H7 (cell line): ENCODE results near the gene BABAM1. TPM values are rescaled to one million over a fixed set of nuclear protein-coding genes. Genes with fewer than 3 reads are reported as not detected.

Experiments used
- DNase-seq: peaks from one replicate; pipeline ENCODE4 v3.0.0; 2012
- H3K27me3 ChIP-seq: 2 replicates; pipeline ENCODE4 v1.6.0; 2011; ENCODE audit warnings: mild to moderate bottlenecking, low read length; ENCODE audit not compliant: control insufficient read depth, insufficient read depth
- H3K36me3 ChIP-seq: replicated peaks from 2 replicates; pipeline ENCODE4 v1.5.1; 2011; ENCODE audit warnings: low read length; ENCODE audit not compliant: control insufficient read depth, insufficient read depth
- H3K4me3 ChIP-seq: 2 replicates; pipeline ENCODE4 v1.5.1; 2011; ENCODE audit warnings: low read depth, mild to moderate bottlenecking, control low read depth, low read length, moderate library complexity; ENCODE audit not compliant: insufficient read depth
- total RNA-seq: library from RNA; depleted of rRNA; stranded (reverse); fragments of >200 nt; shearing (Covaris generic); gene quantifications from 2 replicates; pipeline ENCODE4 v1.2.3, GENCODE V29; 2014; rRNA removed

The BABAM1 gene
- total RNA-seq, 1 experiment from 2014 or later = 194 TPM

DNA sequence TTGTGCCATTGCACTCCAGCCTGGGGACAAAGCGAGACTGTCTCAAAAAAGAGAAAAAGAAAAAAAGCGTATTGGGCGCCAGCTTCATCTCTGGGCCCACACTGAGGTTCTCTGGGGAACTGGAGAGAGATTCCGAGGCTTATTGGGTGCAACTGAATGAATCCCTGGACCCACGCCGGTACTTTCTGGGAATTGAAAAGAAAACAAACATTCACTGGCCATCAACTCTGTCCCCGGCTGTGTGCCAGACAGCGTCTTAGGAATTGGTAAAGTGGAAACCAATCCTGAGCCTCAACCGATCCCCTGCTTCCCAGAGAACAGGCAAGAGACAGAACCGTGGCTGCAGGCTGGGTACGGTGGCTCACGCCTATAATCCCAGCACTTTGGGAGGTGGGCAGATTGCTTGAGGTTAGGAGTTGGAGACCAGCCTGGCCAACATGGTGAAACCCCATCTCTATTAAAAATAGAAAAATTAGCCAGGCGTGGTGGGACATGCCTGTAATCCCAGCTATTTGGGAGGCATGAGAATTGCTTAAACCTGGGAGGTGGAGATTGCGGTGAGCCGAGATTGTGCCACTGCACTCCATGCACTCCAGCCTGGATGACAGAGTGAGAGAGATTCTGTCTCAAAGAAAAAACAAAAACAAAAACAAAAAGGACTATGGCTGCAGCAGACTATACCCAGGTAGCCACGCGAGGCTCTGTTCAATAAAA is 58.8 kb downstream of the BABAM1 start:
- Histone ChIP-seq H3K36me3 (peaks cover 1% of the 10 kb centered on the region; the same call in 1 of the 2 replicates), H3K4me3 (no peak overlapping the region), H3K27me3 (peaks cover 13% of the 10 kb centered on the region)
- DNase-seq = no peak

DNA sequence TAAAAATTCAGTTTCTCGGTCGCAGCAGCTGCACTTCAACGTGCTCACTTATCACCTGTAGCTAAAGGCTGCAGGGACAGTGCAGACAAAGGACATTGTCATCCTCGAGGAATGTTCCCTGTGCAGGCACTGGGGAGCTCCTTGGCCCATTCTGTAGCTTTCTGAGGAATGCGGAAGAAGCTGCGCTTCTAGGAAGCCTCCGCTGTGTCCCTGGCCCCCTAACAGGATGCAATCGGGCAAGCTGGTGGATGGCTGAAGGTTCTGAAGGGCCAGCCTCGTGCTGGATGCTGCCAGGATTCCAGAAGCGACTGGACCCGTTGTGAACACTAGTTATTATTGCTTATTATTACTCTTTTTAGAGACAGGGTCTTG is 59.3 kb downstream of the BABAM1 start:
- H3K36me3 ChIP-seq = peaks cover 1% of the 10 kb centered on the region; the same call in 1 of the 2 replicates
- no peak overlapping the region for H3K4me3 ChIP-seq
- DNase-seq = no peak
- H3K27me3 ChIP-seq = peaks cover 13% of the 10 kb centered on the region

DNA sequence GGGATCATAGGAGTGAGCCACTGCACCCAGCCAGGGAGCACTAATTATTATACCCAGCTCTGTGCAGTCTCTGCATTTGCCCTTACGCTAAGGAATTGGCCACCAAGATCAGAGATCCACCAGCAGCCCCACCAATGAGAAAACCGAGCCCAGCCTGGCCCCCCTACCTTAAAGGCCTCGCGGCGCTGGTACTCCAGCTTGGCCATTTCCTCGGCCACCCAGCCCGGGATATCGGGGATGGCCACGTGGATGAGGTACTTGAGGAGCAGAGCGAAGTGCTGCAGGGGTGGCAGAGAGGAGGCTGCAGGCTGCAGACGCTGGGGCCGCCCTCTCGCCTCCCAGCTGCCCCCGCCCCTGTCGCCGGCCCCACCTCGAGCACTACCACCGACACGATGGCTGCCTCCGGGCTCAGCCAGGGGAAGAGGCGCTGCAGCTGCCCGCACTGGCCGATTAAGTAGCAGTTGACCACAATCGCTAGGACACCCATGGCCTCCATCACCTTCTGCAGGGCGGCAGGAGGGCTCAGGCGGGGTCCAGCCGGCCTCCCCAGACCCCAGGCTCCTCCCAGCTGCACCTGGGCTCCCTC is 59.9 kb downstream of the BABAM1 start:
- Histone ChIP-seq H3K27me3 (peaks cover 13% of the 10 kb centered on the region), H3K36me3 (peaks cover 1% of the 10 kb centered on the region; the same call in 1 of the 2 replicates), H3K4me3 (peak overlapping the region; percentile 74)
- DNase-seq = no peak

DNA sequence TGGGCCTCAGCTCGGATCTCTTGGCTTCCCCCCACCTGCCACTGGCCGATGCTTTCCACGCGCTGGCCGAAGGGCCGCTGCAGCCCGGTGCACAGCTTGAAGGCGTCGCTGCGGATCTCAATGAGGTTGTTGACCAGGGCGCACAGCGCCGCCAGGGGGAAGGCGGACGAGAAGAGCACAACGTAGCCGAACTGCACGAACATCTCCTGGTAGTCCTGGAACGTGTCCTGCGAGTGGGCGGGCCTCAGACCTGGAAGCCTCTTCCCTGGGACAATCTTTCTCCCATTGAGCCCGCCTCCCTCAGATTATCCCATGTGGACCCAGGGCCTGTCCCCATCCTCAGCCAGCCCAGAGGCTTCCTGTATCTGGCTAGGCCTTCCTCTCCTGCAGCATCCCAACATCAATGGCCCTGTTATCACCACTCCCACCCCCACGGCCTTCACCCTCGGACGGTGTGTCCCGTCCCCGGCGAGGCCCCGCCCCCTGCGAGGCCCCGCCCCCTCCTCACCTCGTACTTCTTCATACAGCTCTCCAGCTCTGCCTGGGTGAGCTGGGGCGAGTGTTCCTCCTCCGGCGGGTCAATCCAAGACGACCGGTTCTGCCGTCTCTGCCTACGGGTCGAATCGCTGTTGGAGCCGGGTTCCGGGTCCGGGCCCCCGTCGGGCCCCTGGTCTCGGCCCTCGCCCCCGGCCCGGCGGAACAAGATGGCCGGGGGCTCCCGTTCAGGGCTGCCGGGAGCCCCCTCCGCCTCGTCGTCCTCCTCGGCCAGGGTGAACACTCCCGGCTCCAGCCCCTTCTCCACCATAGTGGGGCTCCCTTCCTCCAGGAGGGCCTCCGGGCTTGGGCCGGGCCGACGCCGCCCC is 60.6 kb downstream of the BABAM1 start:
- DNase-seq = peak; percentile 97
- H3K4me3 ChIP-seq = peak overlapping the region; percentile 74
- H3K36me3 ChIP-seq = peaks cover 1% of the 10 kb centered on the region; the same call in 1 of the 2 replicates
- peaks cover 13% of the 10 kb centered on the region for H3K27me3 ChIP-seq

Other genes starting within 250 kb of the BABAM1 start
- gene CPAMD8, start 240.6 kb upstream of the BABAM1 start, total RNA-seq = 4.5 and 5.2 TPM in 2 replicates
- gene HAUS8, start 192.0 kb upstream of the BABAM1 start, total RNA-seq = 10.4 and 15.5 TPM in 2 replicates
- 32.9 and 40.8 TPM in 2 replicates for gene MYO9B, start 191.7 kb upstream of the BABAM1 start, total RNA-seq
- gene USE1, start 52.1 kb upstream of the BABAM1 start, total RNA-seq = 6.9 and 14.4 TPM in 2 replicates
- gene OCEL1, start 41.2 kb upstream of the BABAM1 start, total RNA-seq = 13.0 and 18.3 TPM in 2 replicates
- 232 and 246 TPM in 2 replicates for gene NR2F6, start 21.5 kb upstream of the BABAM1 start, total RNA-seq
- gene USHBP1, start 2.7 kb upstream of the BABAM1 start, total RNA-seq = 7.5 and 13.6 TPM in 2 replicates
- gene ANKLE1, start 14.5 kb downstream of the BABAM1 start, total RNA-seq = 18.0 and 22.7 TPM in 2 replicates
- gene ABHD8, start 36.0 kb downstream of the BABAM1 start, total RNA-seq = 13.6 and 15.1 TPM in 2 replicates
- gene MRPL34, start 38.4 kb downstream of the BABAM1 start, total RNA-seq = 76.7 and 121 TPM in 2 replicates
- 32.8 and 50.8 TPM in 2 replicates for gene DDA1, start 42.1 kb downstream of the BABAM1 start, total RNA-seq
- 6.9 and 7.5 TPM in 2 replicates for gene ANO8, start 67.4 kb downstream of the BABAM1 start, total RNA-seq
- 63.0 and 64.9 TPM in 2 replicates for gene GTPBP3, start 70.1 kb downstream of the BABAM1 start, total RNA-seq
- not detected in 2 replicates for gene PLVAP, start 109.9 kb downstream of the BABAM1 start, total RNA-seq
- gene CCDC194, start 126.8 kb downstream of the BABAM1 start, total RNA-seq = 0.42 and 1.5 TPM in 2 replicates
- gene BST2, start 138.2 kb downstream of the BABAM1 start, total RNA-seq = 203 and 204 TPM in 2 replicates
- gene MVB12A, start 152.6 kb downstream of the BABAM1 start, total RNA-seq = 75.1 and 91.4 TPM in 2 replicates
- not detected in 2 replicates for gene TMEM221, start 181.2 kb downstream of the BABAM1 start, total RNA-seq
- not detected in 2 replicates for gene NXNL1, start 193.5 kb downstream of the BABAM1 start, total RNA-seq
- 5.3 and 8.6 TPM in 2 replicates for gene SLC27A1, start 203.1 kb downstream of the BABAM1 start, total RNA-seq
- 71.0 and 73.6 TPM in 2 replicates for gene PGLS, start 244.2 kb downstream of the BABAM1 start, total RNA-seq